Astrocyte of the spinal cord (primary cell): ENCODE data around the gene TMEM134.

Experiments used
- DNase-seq: peaks from one replicate; pipeline ENCODE4 v3.0.0; 2011; ENCODE audit warnings: low read depth, low spot score
- H3K4me3 ChIP-seq: 2 replicates; pipeline ENCODE4 v1.5.1; 2011; ENCODE audit warnings: low read depth, mild to moderate bottlenecking, low read length, moderate library complexity
- CTCF ChIP-seq: IDR thresholded peaks from 2 replicates; pipeline ENCODE4 v1.5.1; 2012; ENCODE audit warnings: low read depth, mild to moderate bottlenecking, low read length, inconsistent platforms
- in situ Hi-C: cut with HindIII; loops from 2 replicates; pipeline ENCODE4 v1.10.0; 2017; ENCODE audit warnings: low sequenced_read_pairs

The TMEM134 gene

DNA sequence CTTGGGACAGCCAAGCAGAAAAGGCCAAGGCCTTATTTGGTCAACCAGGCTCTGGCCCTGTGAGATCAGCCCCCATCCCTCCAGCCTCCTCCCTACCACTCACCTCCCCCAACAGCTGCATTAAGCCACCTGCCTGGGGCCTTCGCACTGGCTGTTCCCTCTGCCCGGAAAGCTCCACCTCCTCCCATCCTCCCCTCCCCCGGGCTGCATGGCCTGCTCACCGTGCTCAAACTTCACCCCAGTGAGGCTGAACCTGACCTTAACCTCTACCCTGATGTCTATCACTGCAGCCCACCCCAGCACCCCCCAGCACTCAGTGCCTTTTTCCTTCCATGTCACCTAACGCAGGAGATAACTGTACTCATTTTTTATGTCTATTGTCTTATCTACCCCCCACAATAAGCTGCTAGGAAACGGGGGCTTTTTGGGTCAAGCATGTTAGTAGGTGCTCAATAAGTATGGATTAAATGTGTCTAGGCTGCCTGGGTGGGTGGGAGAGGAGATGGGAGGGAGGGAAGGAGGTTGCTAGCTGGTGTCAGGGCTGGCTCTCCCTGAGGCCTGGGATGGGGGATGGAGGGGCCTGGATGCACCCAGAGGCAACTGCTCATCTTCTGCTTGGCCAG is 32.5 kb downstream of the TMEM134 start:
- TF ChIP-seq CTCF = no peak
- in situ Hi-C loops = no loop called here
- no peak overlapping the region for H3K4me3 ChIP-seq
- peak; percentile 11 for DNase-seq

- TF ChIP-seq CTCF = no peak
- no peak for DNase-seq
- H3K4me3 ChIP-seq = no peak overlapping the region
- in situ Hi-C loops = no loop called here
Observed at GRCh38 chr11:67435727-67436458, 33.2 kb downstream of the TMEM134 start.

GRCh38 chr11:67435031-67435726 is 33.9 kb downstream of the TMEM134 start:
- in situ Hi-C loops = no loop called here
- H3K4me3 ChIP-seq = no peak overlapping the region

GRCh38 chr11:67434395-67434881 is 34.6 kb downstream of the TMEM134 start:
- TF ChIP-seq CTCF = no peak
- H3K4me3 ChIP-seq = no peak overlapping the region
- in situ Hi-C loops = no loop called here
- no peak for DNase-seq

More at GRCh38 chr11:67435031-67435726, 33.9 kb downstream of the TMEM134 start:
- no peak for TF ChIP-seq CTCF
- no peak for DNase-seq

DNA sequence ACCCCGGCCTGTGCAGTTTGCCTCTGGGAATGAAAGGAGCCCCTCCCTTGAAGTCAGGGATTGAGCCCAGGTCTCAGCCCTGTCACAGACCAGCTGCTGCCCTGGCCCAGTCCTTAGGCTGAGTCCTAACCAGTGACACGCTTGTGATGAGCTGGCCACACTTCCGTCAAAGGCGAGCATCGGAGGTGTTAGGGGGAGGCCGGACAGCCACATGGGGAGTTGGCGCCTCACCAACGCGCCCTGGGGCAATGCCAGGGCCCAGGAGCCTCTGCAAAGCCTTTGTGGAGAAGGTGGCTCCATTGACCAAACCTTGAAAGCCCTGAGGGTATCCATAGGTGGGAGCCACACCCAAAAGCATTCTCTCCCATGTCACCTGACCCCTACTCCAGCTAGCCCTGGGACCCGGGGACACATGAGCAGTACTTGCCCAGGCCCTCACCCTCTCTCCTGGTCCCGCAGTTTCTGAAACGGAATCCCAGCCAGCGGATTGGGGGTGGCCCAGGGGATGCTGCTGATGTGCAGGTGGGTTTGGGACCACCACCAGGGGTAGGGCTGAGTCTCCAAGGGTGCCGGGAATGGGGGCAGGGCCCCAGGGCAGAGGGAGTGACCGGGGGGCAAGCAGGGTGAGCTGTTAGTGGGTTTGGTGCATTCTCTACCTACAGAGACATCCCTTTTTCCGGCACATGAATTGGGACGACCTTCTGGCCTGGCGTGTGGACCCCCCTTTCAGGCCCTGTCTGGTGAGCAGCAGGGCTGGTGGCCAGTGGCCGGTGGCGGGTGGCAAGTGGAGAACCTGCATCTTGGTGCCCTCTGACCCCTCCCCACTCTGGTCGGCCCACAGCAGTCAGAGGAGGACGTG is 35.3 kb downstream of the TMEM134 start:
- DNase-seq = no peak
- in situ Hi-C loops = no loop called here
- TF ChIP-seq CTCF = no peak
- no peak overlapping the region for H3K4me3 ChIP-seq
